Esophagus squamous epithelium (tissue), 5 donors: Measurements from ENCODE around the gene FOXP1. TPM values are rescaled to one million over a fixed set of nuclear protein-coding genes. Genes with fewer than 3 reads are reported as not detected.

ENCODE experiments used
- DNase-seq: peaks from one replicate; lab custom pipeline; 2025; lab: John Stamatoyannopoulos, UW
- H3K27ac ChIP-seq, 4 donors: fragments of 200-600 bp; sonication (generic); one replicate each; pipeline ENCODE4 v1.5.1; 2016 to 2019; ENCODE audit warnings: mild to moderate bottlenecking in 1 of 4
- H3K27me3 ChIP-seq, 4 donors: fragments of 200-600 bp; sonication (generic); 1 replicate in 3 of 4; 2 replicates in 1 of 4; pipeline versions ENCODE4 v1.5.1 to v1.6.0; 2017 to 2021; ENCODE audit warnings: antibody characterized with exemption in 1 of 4
- H3K36me3 ChIP-seq, 3 donors: fragments of 200-600 bp; sonication (generic); one replicate each; pipeline ENCODE4 v1.5.1; 2016 to 2019
- H3K4me1 ChIP-seq, 3 donors: fragments of 200-600 bp; sonication (generic); one replicate each; pipeline ENCODE4 v1.5.1; 2017 to 2019
- H3K4me3 ChIP-seq, 4 donors: fragments of 200-600 bp; sonication (generic); 1 replicate in 3 of 4; 2 replicates in 1 of 4; pipeline ENCODE4 v1.5.1; 2016 to 2019; ENCODE audit warnings: mild to moderate bottlenecking in 2 of 4, moderate library complexity in 1 of 4
- H3K9me3 ChIP-seq, 3 donors: fragments of 200-600 bp; sonication (generic); one replicate each; pipeline ENCODE4 v1.5.1; 2016 to 2019
- CTCF ChIP-seq, 6 experiments: fragments of 450-650 bp in 4 of 6; fragments of 200-600 bp in 2 of 6; sonication (generic) in 2 of 6; IDR thresholded peaks; one replicate each; pipeline ENCODE4 v1.5.1; 2016 to 2019; ENCODE audit warnings: antibody characterized with exemption in 6 of 6, mild to moderate bottlenecking in 4 of 6, moderate library complexity in 4 of 6
- POLR2A ChIP-seq, 4 donors: fragments of 450-650 bp; IDR thresholded peaks; one replicate each; pipeline ENCODE4 v1.6.1; 2017; ENCODE audit warnings: antibody characterized with exemption in 4 of 4, mild to moderate bottlenecking in 4 of 4, moderate library complexity in 3 of 4
- WGBS, 2 donors: methylation state at CpG; one replicate each; pipeline ENCODE4 v1.1.5; 2018; 5-methylcytosine and 5-hydroxymethylcytosine counted together
- intact Hi-C: fragments of 100-400 bp; cut with DNase I; formaldehyde crosslinking; loops from one replicate; pipeline ENCODE4 v1.15.0; 2022
- total RNA-seq, 4 donors: library from RNA; depleted of rRNA; stranded (reverse); fragments of >200 nt; gene quantifications; one replicate each; pipeline ENCODE4 v1.1.0, GENCODE V29; 2016
- donor health status: DM: yes; HTN: yes; CAD: no.

The FOXP1 gene
- total RNA-seq, 4 donors from 2014 or later, result 49.1 to 124 (median 61.1) TPM

GRCh38 chr3:71070497-71071463 is 512.7 kb downstream of the FOXP1 start:
- no peaks in the 10 kb centered on the region for H3K27me3 ChIP-seq
- no peaks in the 10 kb centered on the region for H3K9me3 ChIP-seq
- H3K4me3 ChIP-seq, result peak overlapping the region in 1 of 4 donors; percentile 5
- intact Hi-C loops, result loop anchor here (10.0 kb wide), 1 partner anchor 514 kb away; the partner anchor contains the start of gene FOXP1
- DNase-seq, result no peak
- 45 to 58% methylated on average over 16 to 17 of the region's 20 CpGs for WGBS, 2 donors
- TF ChIP-seq CTCF (IDR thresholded peaks at IDR 0.05) (no peak), POLR2A (IDR thresholded peaks at IDR 0.05) (no peak)
- peaks cover 32 to 90% (median 68%) of the 10 kb centered on the region in 3 donors for H3K4me1 ChIP-seq
- H3K27ac ChIP-seq, result peak overlapping the region; percentile 37 to 99 (median 89)
- H3K36me3 ChIP-seq, result no peaks in the 10 kb centered on the region

GRCh38 chr3:71069797-71070196 is 513.7 kb downstream of the FOXP1 start:
- Histone ChIP-seq H3K9me3 (no peaks in the 10 kb centered on the region), H3K4me3 (no peak overlapping the region), H3K36me3 (no peaks in the 10 kb centered on the region), H3K4me1 (peaks cover 32 to 91% (median 68%) of the 10 kb centered on the region in 3 donors), H3K27ac (peak overlapping the region; percentile 43 to 99 (median 89)), H3K27me3 (no peaks in the 10 kb centered on the region)
- TF ChIP-seq POLR2A (IDR thresholded peaks at IDR 0.05) (no peak), CTCF (IDR thresholded peaks at IDR 0.05) (peak; percentile 45 to 77 (median 62))
- DNase-seq, result no peak
- intact Hi-C loops, result loop anchor here (10.0 kb wide), 2 partner anchors 65 to 515 kb away; partner anchors contain the start of gene FOXP1
- 10 to 17% methylated on average over 4 of the region's 4 CpGs for WGBS, 2 donors

- H3K27ac ChIP-seq, result peak overlapping the region in 3 of 4 donors; percentile 60 to 99 (median 94)
Observed at GRCh38 chr3:71067977-71068654, 515.4 kb downstream of the FOXP1 start.

GRCh38 chr3:71066849-71067261 is 516.7 kb downstream of the FOXP1 start:
- Histone ChIP-seq H3K4me3 (peak overlapping the region in 1 of 4 donors; percentile 83), H3K36me3 (no peaks in the 10 kb centered on the region), H3K9me3 (no peaks in the 10 kb centered on the region), H3K27me3 (no peaks in the 10 kb centered on the region), H3K27ac (peak overlapping the region; percentile 94 to 99 (median 97)), H3K4me1 (peaks cover 38 to 86% (median 60%) of the 10 kb centered on the region in 3 donors)
- no peak for TF ChIP-seq CTCF (IDR thresholded peaks at IDR 0.05)
- no peak for TF ChIP-seq POLR2A (IDR thresholded peaks at IDR 0.05)
- intact Hi-C loops, result loop anchor here (10.0 kb wide), 1 partner anchor 62 kb away; no protein-coding TSS in a partner anchor
- DNase-seq, result no peak
- WGBS, 2 donors, result 8 to 11% methylated on average over 3 of the region's 3 CpGs

More at GRCh38 chr3:71067977-71068654, 515.4 kb downstream of the FOXP1 start:
- Histone ChIP-seq H3K4me3 (no peak overlapping the region), H3K9me3 (no peaks in the 10 kb centered on the region), H3K4me1 (peaks cover 32 to 86% (median 67%) of the 10 kb centered on the region in 3 donors), H3K36me3 (no peaks in the 10 kb centered on the region), H3K27me3 (no peaks in the 10 kb centered on the region)
- no peak for TF ChIP-seq POLR2A (IDR thresholded peaks at IDR 0.05)
- TF ChIP-seq CTCF (IDR thresholded peaks at IDR 0.05), result no peak
- intact Hi-C loops, result loop anchor here (10.0 kb wide), 1 partner anchor 63 kb away; no protein-coding TSS in a partner anchor
- no peak for DNase-seq
- WGBS, 2 donors, result 46 to 54% methylated on average over 6 of the region's 6 CpGs
